Fibroblast of pulmonary artery (primary cell): Measurements from ENCODE around the gene KCNIP1.

Source experiments
- DNase-seq: peaks from one replicate; pipeline ENCODE4 v3.0.0-alpha.2; 2010; ENCODE audit warnings: low read depth
- H3K4me3 ChIP-seq: replicated peaks from 2 replicates; pipeline ENCODE4 v1.5.1; 2011; ENCODE audit warnings: low read depth, mild to moderate bottlenecking, control low read depth, low read length, moderate library complexity
- CTCF ChIP-seq: IDR thresholded peaks from 2 replicates; pipeline ENCODE4 v1.5.1; 2011; ENCODE audit warnings: mild to moderate bottlenecking, control low read depth, low read length, inconsistent platforms; ENCODE audit errors: missing control alignments

The KCNIP1 gene

GRCh38 chr5:170576602-170577535, 73.0 kb downstream of the KCNIP1 start:
- no peak overlapping the region for H3K4me3 ChIP-seq
- no peak for DNase-seq

GRCh38 chr5:170579601-170580000, 75.8 kb downstream of the KCNIP1 start:
- TF ChIP-seq CTCF, result no peak
- no peak for DNase-seq
- H3K4me3 ChIP-seq, result no peak overlapping the region

More at GRCh38 chr5:170576602-170577535, 73.0 kb downstream of the KCNIP1 start:
- TF ChIP-seq CTCF, result no peak

GRCh38 chr5:170581211-170581610, 77.4 kb downstream of the KCNIP1 start:
- TF ChIP-seq CTCF, result no peak
- DNase-seq, result no peak
- no peak overlapping the region for H3K4me3 ChIP-seq

- DNase-seq, result no peak
- no peak for TF ChIP-seq CTCF
- no peak overlapping the region for H3K4me3 ChIP-seq
Observed at GRCh38 chr5:170582644-170583330, 79.0 kb downstream of the KCNIP1 start.

- no peak for TF ChIP-seq CTCF
- H3K4me3 ChIP-seq, result no peak overlapping the region
- no peak for DNase-seq
Observed at GRCh38 chr5:170584003-170584402, 80.2 kb downstream of the KCNIP1 start.

- H3K4me3 ChIP-seq, result no peak overlapping the region
- TF ChIP-seq CTCF, result no peak
- no peak for DNase-seq
Observed at GRCh38 chr5:170584450-170585058, 80.7 kb downstream of the KCNIP1 start.
